ENCODE data around the gene IGF2BP1. TPM values are rescaled to one million over a fixed set of nuclear protein-coding genes. Genes with fewer than 3 reads are reported as not detected.
"Not testable (repeated sequence)": the region's sequence is repeated elsewhere in the genome, so short reads cannot be mapped to it uniquely, and the experiment has no call there.

IGF2BP1 gene
- total RNA-seq, 2 donors from 2014 or later: 0.32 to 0.50 TPM

- H3K4me3 Mint-ChIP-seq: no peak overlapping the region
- peak; percentile 82 for ATAC-seq (replicated peaks in 1 of 2)
- H3K27me3 Mint-ChIP-seq (ENCODE audit: low read depth): peaks cover 12% of the 10 kb centered on the region
- H3K9me3 Mint-ChIP-seq: no peaks in the 10 kb centered on the region
- peak overlapping the region; percentile 10 for H3K27ac Mint-ChIP-seq
- H3K36me3 Mint-ChIP-seq (ENCODE audit: insufficient read depth in 2 of 2): no peaks in the 10 kb centered on the region
- peak; percentile 43 to 57 for DNase-seq
- H3K4me1 Mint-ChIP-seq (ENCODE audit: low read depth): peaks cover 6% of the 10 kb centered on the region
Observed at GRCh38 chr17:49031965-49032928, 35.1 kb downstream of the IGF2BP1 start.

- H3K27ac Mint-ChIP-seq: no peak overlapping the region
- peaks cover 6% of the 10 kb centered on the region for H3K27me3 Mint-ChIP-seq (ENCODE audit: low read depth)
- ATAC-seq (replicated peaks in 1 of 2) (no peak), DNase-seq (peak; percentile 39 to 42)
- H3K36me3 Mint-ChIP-seq (ENCODE audit: insufficient read depth in 2 of 2): no peaks in the 10 kb centered on the region
- peaks cover 6% of the 10 kb centered on the region for H3K4me1 Mint-ChIP-seq (ENCODE audit: low read depth)
- no peaks in the 10 kb centered on the region for H3K9me3 Mint-ChIP-seq
- no peak overlapping the region for H3K4me3 Mint-ChIP-seq
Observed at GRCh38 chr17:49035470-49036269, 38.5 kb downstream of the IGF2BP1 start.

DNA sequence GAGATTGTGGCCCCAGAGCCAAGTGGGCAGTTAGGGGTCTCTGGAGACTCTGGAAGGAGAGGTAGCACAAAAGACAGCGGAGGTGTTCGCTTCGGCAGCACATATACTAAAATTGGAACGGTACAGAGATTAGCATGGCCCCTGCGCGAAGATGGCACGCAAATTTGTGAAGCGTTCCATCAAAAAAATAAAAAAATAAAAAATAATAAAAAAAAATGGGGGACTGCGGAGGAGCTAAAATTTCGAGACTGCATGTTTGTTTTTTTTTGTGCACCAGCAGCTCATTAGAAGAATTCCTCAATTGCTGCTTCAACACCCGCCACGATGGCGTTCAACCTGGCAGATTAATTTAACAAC, 39.1 kb downstream of the IGF2BP1 start:
- Mint-ChIP-seq H3K4me3 (no peak overlapping the region), H3K27ac (no peak overlapping the region), H3K4me1 (ENCODE audit: low read depth) (peaks cover 6% of the 10 kb centered on the region), H3K9me3 (no peaks in the 10 kb centered on the region), H3K27me3 (ENCODE audit: low read depth) (peaks cover 3% of the 10 kb centered on the region), H3K36me3 (ENCODE audit: insufficient read depth in 2 of 2) (no peaks in the 10 kb centered on the region)
- no peak for DNase-seq
- ATAC-seq (replicated peaks in 1 of 2): no peak

GRCh38 chr17:49038138-49038537, 41.0 kb downstream of the IGF2BP1 start:
- ATAC-seq (replicated peaks in 1 of 2): no peak
- Mint-ChIP-seq H3K36me3 (ENCODE audit: insufficient read depth in 2 of 2) (no peaks in the 10 kb centered on the region), H3K4me1 (ENCODE audit: low read depth) (no peaks in the 10 kb centered on the region), H3K27ac (no peak overlapping the region), H3K4me3 (no peak overlapping the region), H3K27me3 (ENCODE audit: low read depth) (no peaks in the 10 kb centered on the region), H3K9me3 (no peaks in the 10 kb centered on the region)
- DNase-seq: no peak

DNA sequence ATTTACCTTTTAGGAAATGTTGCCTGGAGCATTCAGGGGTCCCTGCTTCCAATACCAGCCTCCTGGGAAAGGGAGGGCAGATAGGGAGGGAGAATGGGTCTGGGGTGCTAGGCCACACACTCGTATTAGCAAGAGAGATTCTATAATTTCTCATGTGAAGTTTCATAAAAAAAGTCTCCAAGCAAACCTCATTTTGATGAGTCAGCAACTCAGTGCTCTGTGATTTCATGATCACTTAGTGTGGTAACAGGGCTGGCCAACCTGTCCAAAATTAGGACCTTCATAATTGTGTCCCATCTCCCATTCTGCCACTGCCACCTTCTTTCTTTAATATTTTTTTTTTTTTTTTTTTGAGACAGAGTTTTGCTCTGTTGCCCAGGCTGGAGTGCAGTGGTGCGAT, 41.4 kb downstream of the IGF2BP1 start:
- Mint-ChIP-seq H3K27me3 (ENCODE audit: low read depth) (no peaks in the 10 kb centered on the region), H3K27ac (no peak overlapping the region), H3K36me3 (ENCODE audit: insufficient read depth in 2 of 2) (no peaks in the 10 kb centered on the region), H3K4me1 (ENCODE audit: low read depth) (no peaks in the 10 kb centered on the region), H3K9me3 (no peaks in the 10 kb centered on the region), H3K4me3 (no peak overlapping the region)
- DNase-seq: no peak
- ATAC-seq (replicated peaks in 1 of 2): no peak

DNA sequence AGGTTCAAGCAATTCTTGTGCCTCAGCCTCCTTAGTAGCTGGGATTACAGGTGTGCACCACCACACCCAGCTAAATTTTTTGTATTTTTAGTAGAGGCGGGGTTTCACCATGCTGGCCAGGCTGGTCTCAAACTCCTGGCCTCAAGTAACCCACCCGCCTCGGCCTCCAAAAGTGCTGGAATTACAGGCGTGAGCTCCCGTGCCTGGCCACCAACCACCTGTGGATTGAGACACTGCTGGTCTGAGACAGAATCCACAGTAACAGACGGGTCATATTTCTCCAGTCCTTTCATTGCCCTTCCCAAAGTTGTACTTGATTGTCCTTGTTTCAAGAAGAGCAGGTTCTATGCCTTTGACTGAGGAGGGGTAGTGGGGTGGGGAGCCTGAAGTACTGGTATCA, 42.3 kb downstream of the IGF2BP1 start:
- H3K27ac Mint-ChIP-seq; H3K4me1 Mint-ChIP-seq (ENCODE audit: low read depth); DNase-seq; H3K4me3 Mint-ChIP-seq; ATAC-seq (replicated peaks in 1 of 2); H3K36me3 Mint-ChIP-seq (ENCODE audit: insufficient read depth in 2 of 2); H3K9me3 Mint-ChIP-seq; H3K27me3 Mint-ChIP-seq (ENCODE audit: low read depth): not testable (repeated sequence)

- Mint-ChIP-seq H3K27me3 (ENCODE audit: low read depth) (peaks cover 7% of the 10 kb centered on the region), H3K36me3 (ENCODE audit: insufficient read depth in 2 of 2) (no peaks in the 10 kb centered on the region), H3K9me3 (no peaks in the 10 kb centered on the region), H3K4me3 (no peak overlapping the region), H3K4me1 (ENCODE audit: low read depth) (no peaks in the 10 kb centered on the region), H3K27ac (no peak overlapping the region)
- ATAC-seq (replicated peaks in 1 of 2) (no peak), DNase-seq (no peak)
Observed at GRCh38 chr17:49041527-49041926, 44.3 kb downstream of the IGF2BP1 start.

DNA sequence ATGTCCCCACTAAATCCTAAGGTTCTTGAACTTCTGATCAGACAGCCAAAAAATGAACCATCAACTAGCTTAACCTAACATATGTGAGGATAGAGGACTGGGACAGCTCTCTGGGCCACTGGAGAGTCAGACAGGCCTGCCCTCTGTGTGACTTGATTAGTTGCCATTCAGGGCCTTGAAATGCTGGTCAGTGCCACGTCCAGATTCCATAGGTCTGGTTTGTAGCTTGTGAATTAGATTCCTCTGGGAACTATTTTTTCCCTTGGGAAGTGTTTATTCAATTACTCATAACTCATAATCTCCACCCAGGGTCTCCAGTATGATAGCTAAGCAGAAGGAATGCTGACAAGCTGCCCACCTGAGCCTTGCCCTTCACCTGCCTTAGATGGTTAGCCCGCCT, 48.2 kb downstream of the IGF2BP1 start:
- no peak overlapping the region for H3K27ac Mint-ChIP-seq
- ATAC-seq (replicated peaks in 1 of 2): no peak
- no peak overlapping the region for H3K4me3 Mint-ChIP-seq
- H3K27me3 Mint-ChIP-seq (ENCODE audit: low read depth): peaks cover 7% of the 10 kb centered on the region
- H3K4me1 Mint-ChIP-seq (ENCODE audit: low read depth): no peaks in the 10 kb centered on the region
- no peak for DNase-seq
- H3K36me3 Mint-ChIP-seq (ENCODE audit: insufficient read depth in 2 of 2): no peaks in the 10 kb centered on the region
- H3K9me3 Mint-ChIP-seq: no peaks in the 10 kb centered on the region

- H3K27ac Mint-ChIP-seq: no peak overlapping the region
- H3K9me3 Mint-ChIP-seq: no peaks in the 10 kb centered on the region
- H3K4me1 Mint-ChIP-seq (ENCODE audit: low read depth): no peaks in the 10 kb centered on the region
- peaks cover 10% of the 10 kb centered on the region for H3K27me3 Mint-ChIP-seq (ENCODE audit: low read depth)
- H3K4me3 Mint-ChIP-seq: no peak overlapping the region
- no peaks in the 10 kb centered on the region for H3K36me3 Mint-ChIP-seq (ENCODE audit: insufficient read depth in 2 of 2)
- DNase-seq (no peak), ATAC-seq (replicated peaks in 1 of 2) (no peak)
Observed at GRCh38 chr17:49046912-49047311, 49.7 kb downstream of the IGF2BP1 start.

- Mint-ChIP-seq H3K9me3 (no peaks in the 10 kb centered on the region), H3K27ac (no peak overlapping the region), H3K27me3 (ENCODE audit: low read depth) (peaks cover 22% of the 10 kb centered on the region), H3K4me3 (no peak overlapping the region), H3K36me3 (ENCODE audit: insufficient read depth in 2 of 2) (no peaks in the 10 kb centered on the region), H3K4me1 (ENCODE audit: low read depth) (no peaks in the 10 kb centered on the region)
- ATAC-seq (replicated peaks in 1 of 2): no peak
- no peak for DNase-seq
Observed at GRCh38 chr17:49049265-49049664, 52.1 kb downstream of the IGF2BP1 start.

- Mint-ChIP-seq H3K27ac (no peak overlapping the region), H3K4me1 (ENCODE audit: low read depth) (peaks cover 3% of the 10 kb centered on the region), H3K9me3 (no peaks in the 10 kb centered on the region), H3K4me3 (no peak overlapping the region), H3K27me3 (ENCODE audit: low read depth) (peaks cover 22% of the 10 kb centered on the region), H3K36me3 (ENCODE audit: insufficient read depth in 2 of 2) (no peaks in the 10 kb centered on the region)
- ATAC-seq (replicated peaks in 1 of 2): no peak
- DNase-seq: no peak
Observed at GRCh38 chr17:49050611-49051010, 53.4 kb downstream of the IGF2BP1 start.

GRCh38 chr17:49051269-49051668, 54.1 kb downstream of the IGF2BP1 start:
- H3K9me3 Mint-ChIP-seq: no peaks in the 10 kb centered on the region
- DNase-seq: no peak
- no peak overlapping the region for H3K4me3 Mint-ChIP-seq
- H3K4me1 Mint-ChIP-seq (ENCODE audit: low read depth): peaks cover 9% of the 10 kb centered on the region
- H3K27me3 Mint-ChIP-seq (ENCODE audit: low read depth): peaks cover 16% of the 10 kb centered on the region
- no peak for ATAC-seq (replicated peaks in 1 of 2)
- H3K27ac Mint-ChIP-seq: no peak overlapping the region
- no peaks in the 10 kb centered on the region for H3K36me3 Mint-ChIP-seq (ENCODE audit: insufficient read depth in 2 of 2)

DNA sequence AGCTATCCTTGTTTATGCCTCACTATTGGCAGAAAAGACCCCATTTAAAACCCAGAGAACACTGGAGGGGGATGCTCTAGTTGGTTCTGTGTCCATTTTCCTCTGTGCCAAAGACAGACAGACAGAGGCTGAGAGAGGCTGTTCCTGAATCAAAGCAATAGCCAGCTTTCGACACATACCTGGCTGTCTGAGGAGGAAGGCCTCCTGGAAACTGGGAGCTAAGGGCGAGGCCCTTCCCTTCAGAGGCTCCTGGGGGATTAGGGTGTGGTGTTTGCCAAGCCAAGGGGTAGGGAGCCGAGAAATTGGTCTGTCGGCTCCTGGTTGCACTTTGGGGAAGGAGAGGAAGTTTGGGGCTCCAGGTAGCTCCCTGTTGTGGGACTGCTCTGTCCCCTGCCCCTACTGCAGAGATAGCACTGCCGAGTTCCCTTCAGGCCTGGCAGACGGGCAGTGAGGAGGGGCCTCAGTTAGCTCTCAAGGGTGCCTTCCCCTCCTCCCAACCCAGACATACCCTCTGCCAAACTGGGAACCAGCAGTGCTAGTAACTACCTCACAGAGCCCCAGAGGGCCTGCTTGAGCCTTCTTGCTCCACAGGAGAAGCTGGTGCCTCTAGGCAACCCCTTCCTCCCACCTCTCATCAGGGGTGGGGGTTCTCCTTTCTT, 56.1 kb downstream of the IGF2BP1 start:
- Mint-ChIP-seq H3K36me3 (ENCODE audit: insufficient read depth in 2 of 2) (no peaks in the 10 kb centered on the region), H3K4me3 (no peak overlapping the region), H3K27me3 (ENCODE audit: low read depth) (peaks cover 15% of the 10 kb centered on the region), H3K27ac (no peak overlapping the region), H3K4me1 (ENCODE audit: low read depth) (peaks cover 9% of the 10 kb centered on the region), H3K9me3 (no peaks in the 10 kb centered on the region)
- ATAC-seq (replicated peaks in 1 of 2) (no peak), DNase-seq (no peak)
